Measurements from ENCODE around the gene BOLA1.
"Not testable (repeated sequence)": the region's sequence is repeated elsewhere in the genome, so short reads cannot be mapped to it uniquely, and the experiment has no call there.

DNA sequence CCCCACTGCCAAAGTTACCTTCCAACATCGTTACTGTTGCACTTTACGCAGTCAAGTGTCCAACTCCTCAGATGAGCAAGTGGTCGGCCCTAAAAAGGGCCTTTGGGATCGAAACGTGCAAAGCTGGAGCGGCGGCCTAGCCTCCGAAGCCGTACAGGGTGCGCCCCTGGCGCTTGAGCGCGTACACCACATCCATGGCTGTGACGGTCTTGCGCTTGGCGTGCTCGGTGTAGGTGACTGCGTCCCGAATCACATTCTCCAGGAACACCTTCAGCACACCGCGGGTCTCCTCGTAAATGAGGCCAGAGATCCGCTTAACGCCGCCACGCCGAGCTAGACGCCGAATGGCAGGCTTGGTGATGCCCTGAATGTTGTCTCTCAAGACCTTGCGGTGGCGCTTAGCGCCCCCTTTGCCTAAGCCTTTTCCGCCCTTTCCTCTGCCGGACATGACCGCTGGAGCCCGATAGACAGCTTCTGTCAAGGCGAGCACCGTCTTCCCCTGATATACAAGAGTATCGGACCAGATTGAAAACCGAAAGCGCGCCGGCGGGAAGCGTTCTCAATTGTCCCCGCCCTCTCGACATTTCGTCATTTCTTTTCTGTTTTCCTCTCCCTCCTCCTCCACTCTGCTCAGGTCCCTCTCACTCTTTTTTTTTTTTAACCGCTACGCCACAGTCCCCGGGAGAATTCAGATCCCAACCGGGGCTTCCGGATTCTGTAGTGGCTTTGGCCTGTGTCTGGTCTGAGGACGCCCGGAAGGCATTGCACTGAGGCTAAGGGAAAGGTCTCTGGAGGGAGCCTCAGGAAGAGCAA is 38.5 kb upstream of the BOLA1 start:
- not testable (repeated sequence) for TF ChIP-seq CTCF (IDR thresholded peaks at IDR 0.05; ENCODE audit: borderline replicate concordance, extremely low read depth, low read length, poor library complexity, severe bottlenecking); EZH2 (IDR thresholded peaks at IDR 0.05; ENCODE audit: borderline replicate concordance, low read depth, low read length, severe bottlenecking)
